ENCODE results near the gene GRAMD2A.

Gene GRAMD2A

GRCh38 chr15:72197460-72198355 is at the start of gene GRAMD2A:
Gene GRAMD2A, minus strand, starts transcription at chr15:72197787.
- no peak for DNase-seq

GRCh38 chr15:72242775-72243370 is 45.3 kb upstream of the GRAMD2A start:
- DNase-seq, result no peak

GRCh38 chr15:72239652-72240051 is 42.1 kb upstream of the GRAMD2A start:
- DNase-seq, result no peak

- DNase-seq, result no peak
These were observed 41.0 kb upstream of the GRAMD2A start for GRCh38 chr15:72238586-72238985.

- DNase-seq, result no peak
These were observed 40.3 kb upstream of the GRAMD2A start for GRCh38 chr15:72237853-72238224.

GRCh38 chr15:72237029-72237852 is 39.7 kb upstream of the GRAMD2A start:
- no peak for DNase-seq

- no peak for DNase-seq
These were observed 38.9 kb upstream of the GRAMD2A start for GRCh38 chr15:72236381-72237003.

- no peak for DNase-seq
These were observed 37.7 kb upstream of the GRAMD2A start for GRCh38 chr15:72235298-72235697.

GRCh38 chr15:72233769-72234168 is 36.2 kb upstream of the GRAMD2A start:
- DNase-seq, result no peak

- DNase-seq, result peak in 1 of 2 experiments; percentile 30
These were observed 34.4 kb upstream of the GRAMD2A start for GRCh38 chr15:72231833-72232478.

GRCh38 chr15:72231066-72231832 is 33.7 kb upstream of the GRAMD2A start, which contains the start of gene PKM:
Gene PKM, minus strand, starts transcription at chr15:72231190. Its CDS starts 12,093 bp downstream, at chr15:72219097.
- peak; percentile 47 to 79 for DNase-seq

- peak in 1 of 2 experiments; percentile 34 for DNase-seq
These were observed 32.8 kb upstream of the GRAMD2A start for GRCh38 chr15:72230197-72231065.

GRCh38 chr15:72229947-72230196 is 32.3 kb upstream of the GRAMD2A start:
- DNase-seq, result no peak

- DNase-seq, result no peak
These were observed 31.7 kb upstream of the GRAMD2A start for GRCh38 chr15:72229076-72229946.

GRCh38 chr15:72227720-72228119 is 30.1 kb upstream of the GRAMD2A start:
- DNase-seq, result no peak

- DNase-seq, result no peak
These were observed 29.6 kb upstream of the GRAMD2A start for GRCh38 chr15:72227192-72227586.

- DNase-seq, result no peak
These were observed 25.7 kb upstream of the GRAMD2A start for GRCh38 chr15:72223278-72223677.

- DNase-seq, result peak in 1 of 2 experiments; percentile 2
These were observed 24.8 kb upstream of the GRAMD2A start for GRCh38 chr15:72222393-72222792.

- no peak for DNase-seq
These were observed 23.1 kb upstream of the GRAMD2A start for GRCh38 chr15:72220687-72221086.

GRCh38 chr15:72217216-72217615 is 19.6 kb upstream of the GRAMD2A start:
- DNase-seq, result no peak
